Globus pallidus (tissue), 1 donor: ENCODE measurements around the gene B3GLCT.

Source experiments
- DNase-seq: peaks from one replicate; pipeline ENCODE4 v3.0.0-alpha.2; 2015; ENCODE audit warnings: low spot score

B3GLCT gene

GRCh38 chr13:31350560-31350959 is 150.8 kb downstream of the B3GLCT start:
- DNase-seq = no peak

DNA sequence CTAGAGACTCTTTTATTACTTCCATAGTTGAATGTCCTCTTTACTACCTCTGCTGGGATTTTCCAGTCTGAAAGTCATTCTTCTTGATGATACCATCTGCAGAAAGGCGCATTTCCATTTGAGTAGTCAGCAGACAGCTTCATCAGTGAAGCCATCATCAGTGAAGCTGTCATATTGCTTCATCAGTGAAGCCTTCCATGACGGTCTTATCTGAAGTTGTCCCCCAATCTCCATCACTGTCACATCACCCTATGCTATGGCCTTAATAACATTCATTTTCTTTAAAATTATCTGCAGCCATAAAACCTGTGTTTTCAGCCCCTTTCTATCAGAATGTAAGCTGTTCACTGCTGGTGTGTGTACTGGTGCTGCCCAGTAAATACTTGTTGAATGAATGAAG is 151.6 kb downstream of the B3GLCT start:
- no peak for DNase-seq

DNA sequence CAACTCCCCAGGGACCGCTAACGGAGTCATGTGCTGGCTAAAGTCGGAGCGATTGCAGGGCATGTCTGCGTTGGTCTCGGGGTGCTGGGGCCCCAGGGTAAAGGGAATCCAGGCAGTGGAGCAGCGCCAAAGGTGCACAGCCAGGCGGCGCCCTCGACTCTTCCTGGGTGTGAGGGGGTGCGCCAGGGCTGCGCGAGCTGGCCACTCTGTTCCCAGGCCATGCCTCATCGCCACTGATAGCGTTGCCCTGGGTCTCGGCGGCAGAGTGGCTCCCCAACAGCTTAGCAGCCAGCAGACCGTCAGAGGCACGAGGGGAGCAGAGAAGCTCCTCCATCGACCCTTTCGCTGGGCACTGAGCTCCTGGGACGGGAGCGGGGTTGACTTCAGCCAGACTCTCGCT is 152.7 kb downstream of the B3GLCT start:
- DNase-seq = no peak

DNA sequence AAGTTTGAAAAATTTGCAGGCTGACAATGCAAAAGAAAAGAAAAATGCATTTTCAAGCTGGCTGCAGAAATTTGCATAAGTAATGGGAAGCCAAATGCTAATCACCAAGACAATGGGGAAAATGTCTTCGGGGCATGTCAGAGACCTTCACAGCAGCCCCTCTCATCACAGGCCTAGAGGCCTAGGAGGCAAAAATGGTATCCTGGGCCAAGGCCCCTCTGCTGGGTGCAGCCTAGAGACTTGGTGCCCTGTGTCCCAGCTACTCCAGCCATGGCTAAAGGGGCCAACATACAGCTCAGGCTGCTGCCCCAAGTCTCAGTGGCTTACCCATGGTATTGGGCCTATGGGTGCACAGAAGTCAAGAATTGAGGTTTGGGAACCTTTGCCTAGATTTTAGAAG is 155.2 kb downstream of the B3GLCT start:
- DNase-seq = no peak

DNA sequence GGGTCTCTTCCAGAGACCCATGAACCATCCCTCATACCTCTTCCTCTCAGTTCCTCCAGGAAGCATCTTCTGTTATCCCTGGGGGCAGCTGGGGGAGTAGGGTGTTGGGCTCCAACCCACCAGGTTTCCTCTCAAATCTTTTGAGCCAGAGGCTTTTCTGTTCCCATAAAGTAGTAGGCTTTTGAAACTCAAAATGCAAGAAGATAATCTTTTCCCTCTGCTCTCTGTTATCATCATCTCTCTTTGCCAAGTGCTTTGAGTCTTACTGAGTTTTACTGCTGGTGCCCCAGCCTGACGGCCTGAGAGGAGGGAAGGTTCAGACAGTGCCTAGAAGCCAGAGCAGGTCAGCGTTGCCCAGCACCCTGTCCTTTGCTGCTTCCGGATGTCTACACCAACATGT is 157.2 kb downstream of the B3GLCT start:
- no peak for DNase-seq

GRCh38 chr13:31357581-31357980 is 157.8 kb downstream of the B3GLCT start:
- no peak for DNase-seq

DNA sequence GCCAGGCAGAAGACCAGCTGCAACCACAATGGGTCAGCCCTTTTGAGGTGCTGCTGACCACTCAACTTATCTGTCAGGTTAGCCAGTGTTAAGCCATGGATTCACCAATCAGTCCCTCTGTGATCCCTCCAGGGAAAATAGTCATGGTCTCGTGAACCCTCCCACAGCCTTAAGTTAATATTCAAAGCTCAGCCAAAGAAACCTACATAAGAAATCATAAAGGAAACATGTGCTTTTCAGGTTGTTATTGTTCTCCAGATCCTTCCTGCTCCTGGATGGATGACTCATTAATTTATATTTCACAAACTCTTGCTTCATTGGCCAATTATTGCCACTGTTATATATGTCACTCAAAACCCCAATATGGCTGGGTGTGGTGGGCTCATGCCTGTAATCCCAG is 161.9 kb downstream of the B3GLCT start:
- no peak for DNase-seq

GRCh38 chr13:31365630-31366029 is 165.9 kb downstream of the B3GLCT start:
- DNase-seq = no peak

- DNase-seq = no peak
These were observed 167.6 kb downstream of the B3GLCT start for GRCh38 chr13:31367410-31367809.

DNA sequence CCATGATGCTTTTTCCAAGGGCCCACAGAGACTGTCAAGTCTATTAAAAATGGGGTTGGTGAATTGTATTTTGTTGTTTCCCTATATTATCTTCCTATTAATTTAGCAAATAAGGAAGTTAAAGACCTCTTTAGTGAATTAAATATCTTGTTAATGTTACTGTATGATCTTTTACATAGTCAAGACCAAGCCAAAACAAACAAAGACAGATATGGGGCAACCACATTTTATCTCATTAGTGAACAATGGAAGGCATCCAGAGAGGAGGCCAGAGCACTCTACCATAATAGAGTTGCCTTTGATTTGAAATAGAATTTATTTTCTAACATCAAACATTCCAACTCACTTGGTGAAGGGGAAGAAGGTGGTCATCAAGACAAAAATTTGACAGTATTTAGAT is 169.4 kb downstream of the B3GLCT start:
- DNase-seq = no peak

- DNase-seq = no peak
These were observed 172.7 kb downstream of the B3GLCT start for GRCh38 chr13:31372454-31372853.

- no peak for DNase-seq
These were observed 174.9 kb downstream of the B3GLCT start for GRCh38 chr13:31374682-31375081.

- DNase-seq = no peak
These were observed 178.2 kb downstream of the B3GLCT start for GRCh38 chr13:31377946-31378345.

- DNase-seq = no peak
These were observed 180.9 kb downstream of the B3GLCT start for GRCh38 chr13:31380715-31381114.
